BJ (cell line): ENCODE measurements around the gene TMEM52B. TPM values are rescaled to one million over a fixed set of nuclear protein-coding genes. Genes with fewer than 3 reads are reported as not detected.
"Not testable (repeated sequence)": the region's sequence is repeated elsewhere in the genome, so short reads cannot be mapped to it uniquely, and the experiment has no call there.

Experiments used
- CTCF ChIA-PET: fragments of 350-600 bp; formaldehyde crosslinking; extraction: SDS; loops from one replicate; lab custom pipeline; 2021; ENCODE audit warnings: antibody characterized with exemption, inconsistent platforms; lab: Yijun Ruan, JAX
- POLR2A ChIA-PET: fragments of 300-600 bp; sonication (Branson Sonifier 250); formaldehyde crosslinking; extraction: SDS; loops from one replicate; lab custom pipeline; 2021; ENCODE audit warnings: antibody characterized with exemption; lab: Charles Lee
- DNase-seq: peaks from one replicate; pipeline ENCODE4 v3.0.0-alpha.2; 2011; ENCODE audit warnings: low read depth
- H3K27me3 ChIP-seq: 2 replicates; pipeline ENCODE4 v1.6.0; 2011; ENCODE audit warnings: low read length; ENCODE audit not compliant: control insufficient read depth, insufficient read depth
- H3K36me3 ChIP-seq: 2 replicates; pipeline ENCODE4 v1.5.1; 2011; ENCODE audit warnings: low read length; ENCODE audit not compliant: control insufficient read depth, insufficient read depth
- H3K4me3 ChIP-seq: 2 replicates; pipeline ENCODE4 v1.5.1; 2011; ENCODE audit warnings: low read depth, mild to moderate bottlenecking, control low read depth, low read length
- polyA plus RNA-seq: library from polyadenylated mRNA; depleted of rRNA; stranded (reverse); fragments of >200 nt; gene quantifications from 2 replicates; pipeline ENCODE4 v1.2.3, GENCODE V29; 2011
- TF ChIP-seq, protein P1 (sequence below): IDR thresholded peaks from 2 replicates; pipeline ENCODE4 v1.5.1; 2011; ENCODE audit warnings: low read depth, mild to moderate bottlenecking, control low read depth, inconsistent platforms, low read length, moderate library complexity; ENCODE audit not compliant: insufficient read depth

Gene TMEM52B
- polyA plus RNA-seq, 1 experiment: 0.85 TPM

DNA sequence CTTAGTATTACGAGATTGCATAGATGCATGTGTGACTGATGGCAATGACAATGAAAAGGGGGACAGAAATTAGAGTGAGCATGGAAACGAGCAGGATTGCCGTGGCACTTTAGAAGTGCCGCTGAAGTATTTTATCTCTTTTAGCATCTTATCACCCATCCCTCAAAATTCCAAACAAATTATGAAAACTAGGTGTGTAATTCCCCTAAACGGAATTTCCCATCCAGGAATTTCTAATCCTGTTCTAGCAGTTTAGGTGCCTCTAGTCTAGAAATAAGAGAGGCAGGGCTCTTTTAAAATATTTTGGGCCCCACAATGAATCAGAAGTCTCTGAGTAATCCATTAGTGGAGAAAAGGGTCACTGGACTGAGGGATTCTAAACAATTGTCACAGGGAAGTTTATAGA is 947 bp downstream of the TMEM52B start:
- ChIA-PET POLR2A (no interaction called here), CTCF (no interaction called here)

DNA sequence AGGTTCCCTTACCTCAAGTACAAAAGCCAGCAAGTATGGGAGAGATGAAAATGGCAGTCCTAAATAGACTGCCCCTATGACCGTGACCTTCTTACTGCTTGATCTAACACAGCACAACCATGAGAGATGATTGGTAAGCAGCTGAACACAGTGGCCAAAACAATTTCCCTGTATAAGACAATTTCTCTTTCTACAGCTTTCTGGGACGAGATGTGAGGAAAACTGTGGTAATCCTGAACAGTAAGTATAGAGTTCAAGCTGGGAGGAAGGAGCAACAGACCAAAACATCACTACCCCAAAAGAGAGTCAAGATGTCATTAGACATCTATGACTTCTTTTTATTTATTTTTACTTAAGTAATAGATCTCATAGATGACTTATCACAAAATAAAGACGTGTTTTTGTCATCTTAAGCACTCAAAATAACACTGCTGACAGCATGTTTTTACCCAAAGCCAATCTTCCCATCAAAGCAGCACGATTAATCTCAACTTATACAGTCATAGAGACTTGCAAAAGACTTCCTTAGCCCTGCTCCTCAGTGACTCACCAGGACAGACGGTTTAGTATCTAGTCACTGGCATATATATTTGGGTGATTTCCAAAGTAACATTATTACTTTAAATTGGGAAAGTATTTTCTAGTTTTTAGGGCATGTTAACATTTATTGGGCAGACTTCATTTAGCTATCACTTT is 3.7 kb downstream of the TMEM52B start:
- H3K4me3 ChIP-seq: no peak overlapping the region
- CTCF ChIA-PET: interaction anchor here (0.6 kb wide), 1 partner anchor 46 kb away, joined by 3 read pairs; no protein-coding TSS in a partner anchor

More for the DNA sequence above, 947 bp downstream of the TMEM52B start:
- no peak for DNase-seq
- H3K27me3 ChIP-seq: no peaks in the 10 kb centered on the region
- no peaks in the 10 kb centered on the region for H3K36me3 ChIP-seq
- no peak overlapping the region for H3K4me3 ChIP-seq
- TF ChIP-seq, protein P1, sequence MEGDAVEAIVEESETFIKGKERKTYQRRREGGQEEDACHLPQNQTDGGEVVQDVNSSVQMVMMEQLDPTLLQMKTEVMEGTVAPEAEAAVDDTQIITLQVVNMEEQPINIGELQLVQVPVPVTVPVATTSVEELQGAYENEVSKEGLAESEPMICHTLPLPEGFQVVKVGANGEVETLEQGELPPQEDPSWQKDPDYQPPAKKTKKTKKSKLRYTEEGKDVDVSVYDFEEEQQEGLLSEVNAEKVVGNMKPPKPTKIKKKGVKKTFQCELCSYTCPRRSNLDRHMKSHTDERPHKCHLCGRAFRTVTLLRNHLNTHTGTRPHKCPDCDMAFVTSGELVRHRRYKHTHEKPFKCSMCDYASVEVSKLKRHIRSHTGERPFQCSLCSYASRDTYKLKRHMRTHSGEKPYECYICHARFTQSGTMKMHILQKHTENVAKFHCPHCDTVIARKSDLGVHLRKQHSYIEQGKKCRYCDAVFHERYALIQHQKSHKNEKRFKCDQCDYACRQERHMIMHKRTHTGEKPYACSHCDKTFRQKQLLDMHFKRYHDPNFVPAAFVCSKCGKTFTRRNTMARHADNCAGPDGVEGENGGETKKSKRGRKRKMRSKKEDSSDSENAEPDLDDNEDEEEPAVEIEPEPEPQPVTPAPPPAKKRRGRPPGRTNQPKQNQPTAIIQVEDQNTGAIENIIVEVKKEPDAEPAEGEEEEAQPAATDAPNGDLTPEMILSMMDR: no peak

DNA sequence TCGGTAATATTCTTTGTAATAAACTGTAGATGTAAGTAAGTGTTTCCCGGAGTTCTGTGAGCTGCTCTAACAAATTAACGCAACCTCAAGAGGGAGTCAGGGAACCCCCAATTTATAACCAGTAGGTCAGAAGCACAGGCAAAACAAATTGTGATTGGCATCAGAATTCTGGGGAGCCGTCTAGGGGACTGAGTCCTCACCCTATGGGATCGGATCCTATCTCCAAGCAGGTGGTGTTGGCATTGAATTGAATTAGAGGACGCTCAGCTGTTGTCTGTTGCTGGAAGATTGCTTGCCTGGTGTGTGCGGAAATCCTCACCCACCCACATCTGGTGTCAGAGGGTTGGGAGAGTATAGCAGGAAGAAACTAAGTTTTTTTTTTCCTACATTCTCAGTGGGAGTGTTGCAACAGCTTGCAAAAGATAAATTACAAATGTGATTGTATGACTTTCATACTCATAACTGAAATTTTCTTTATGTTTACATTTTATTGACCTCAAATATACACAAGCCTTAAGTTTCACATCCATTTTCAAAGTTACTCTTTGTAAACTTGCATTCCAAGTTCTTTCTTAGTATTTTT is 5.5 kb downstream of the TMEM52B start:
- no peak for DNase-seq
- ChIA-PET POLR2A (interaction anchor here (0.5 to 0.6 kb wide), 2 partner anchors 100 to 450 kb away, joined by 3 to 9 read pairs; no protein-coding TSS in a partner anchor), CTCF (interaction anchor here (0.7 to 1.7 kb wide), 2 partner anchors 12 to 31 kb away, joined by 3 to 7 read pairs; partner anchors contain the start of gene OLR1)
- Histone ChIP-seq H3K36me3 (no peaks in the 10 kb centered on the region), H3K27me3 (no peaks in the 10 kb centered on the region), H3K4me3 (no peak overlapping the region)
- TF ChIP-seq, protein P1: no peak

More for the DNA sequence above, 3.7 kb downstream of the TMEM52B start:
- POLR2A ChIA-PET: no interaction called here
- DNase-seq: no peak
- Histone ChIP-seq H3K27me3 (no peaks in the 10 kb centered on the region), H3K36me3 (no peaks in the 10 kb centered on the region)
- TF ChIP-seq, protein P1: no peak

DNA sequence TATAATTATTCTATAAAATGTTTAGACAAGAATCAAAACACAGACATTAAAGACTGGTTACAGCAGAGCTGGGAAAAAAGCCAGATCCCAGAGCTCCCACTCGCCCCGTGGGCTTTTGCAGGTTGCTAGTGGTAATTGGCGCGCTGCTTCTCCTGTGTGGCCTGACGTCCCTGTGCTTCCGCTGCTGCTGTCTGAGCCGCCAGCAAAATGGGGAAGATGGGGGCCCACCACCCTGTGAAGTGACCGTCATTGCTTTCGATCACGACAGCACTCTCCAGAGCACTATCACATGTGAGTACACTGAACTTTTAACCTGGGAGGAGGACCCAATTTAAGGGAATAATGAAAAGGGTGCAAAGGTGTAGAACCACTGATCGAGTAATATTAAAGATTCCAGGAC is 7.5 kb downstream of the TMEM52B start:
- Histone ChIP-seq H3K4me3 (no peak overlapping the region), H3K27me3 (no peaks in the 10 kb centered on the region), H3K36me3 (no peaks in the 10 kb centered on the region)
- no peak for DNase-seq
- ChIA-PET POLR2A (no interaction called here), CTCF (interaction anchor here (0.8 to 2.4 kb wide), 3 partner anchors 15 to 33 kb away, joined by 3 to 16 read pairs (median 3); no protein-coding TSS in a partner anchor)
- TF ChIP-seq, protein P1: no peak

DNA sequence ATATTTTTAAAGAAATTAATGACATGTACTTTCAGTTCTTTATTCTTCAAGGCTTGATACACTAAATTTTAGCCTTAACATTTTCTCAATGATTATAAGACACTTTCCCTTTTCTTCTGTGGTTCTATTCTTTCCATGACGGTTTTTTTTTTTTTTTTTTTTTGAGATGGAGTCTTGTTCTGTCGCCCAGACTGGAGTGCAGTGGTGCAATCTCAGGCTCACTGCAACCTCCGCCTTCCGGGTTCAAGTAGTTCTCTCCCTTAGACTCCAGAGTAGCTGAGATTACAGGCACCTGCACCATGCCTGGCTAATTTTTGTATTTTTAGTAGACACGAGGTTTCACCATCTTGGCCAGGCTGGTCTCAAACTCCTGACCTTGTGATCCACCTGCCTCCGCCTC is 8.1 kb downstream of the TMEM52B start:
- H3K36me3 ChIP-seq, H3K27me3 ChIP-seq, DNase-seq, H3K4me3 ChIP-seq, POLR2A ChIA-PET: not testable (repeated sequence)
- CTCF ChIA-PET: interaction anchor here (2.4 kb wide), 1 partner anchor 34 kb away, joined by 16 read pairs; no protein-coding TSS in a partner anchor
